Activated CD4-positive, alpha-beta T cell treated with anti-CD3 and anti-CD28 coated beads, Interleukin-10, Interleukin-2, amounts not matched to agents 100 ng/mL and 50 ng/mL, durations not matched to agents 16 hours and 8 hours (primary cell): ENCODE data around the gene SLC12A5.

ENCODE experiments used
- DNase-seq: peaks from one replicate; pipeline ENCODE4 v3.0.0-alpha.2; 2020

Gene SLC12A5

GRCh38 chr20:46056970-46057855 is 28.2 kb downstream of the SLC12A5 start:
- DNase-seq = no peak

GRCh38 chr20:46057856-46058598 is 29.0 kb downstream of the SLC12A5 start:
- DNase-seq = peak; percentile 18

GRCh38 chr20:46058599-46059281 is 29.7 kb downstream of the SLC12A5 start:
- no peak for DNase-seq

GRCh38 chr20:46060301-46060881 is 31.4 kb downstream of the SLC12A5 start:
- peak; percentile 51 for DNase-seq

- DNase-seq = no peak
These were observed 32.0 kb downstream of the SLC12A5 start for GRCh38 chr20:46060975-46061374.

GRCh38 chr20:46062151-46062550 is 33.1 kb downstream of the SLC12A5 start:
- no peak for DNase-seq

GRCh38 chr20:46062621-46063020 is 33.6 kb downstream of the SLC12A5 start:
- no peak for DNase-seq

- DNase-seq = no peak
These were observed 34.1 kb downstream of the SLC12A5 start for GRCh38 chr20:46063151-46063550.

- peak; percentile 55 for DNase-seq
These were observed 34.6 kb downstream of the SLC12A5 start for GRCh38 chr20:46063652-46064054.

- no peak for DNase-seq
These were observed 36.0 kb downstream of the SLC12A5 start for GRCh38 chr20:46065006-46065405.

- DNase-seq = no peak
These were observed 36.7 kb downstream of the SLC12A5 start for GRCh38 chr20:46065691-46066090.

- DNase-seq = no peak
These were observed 41.3 kb downstream of the SLC12A5 start for GRCh38 chr20:46070215-46070900.

GRCh38 chr20:46071573-46071972 is 42.6 kb downstream of the SLC12A5 start:
- DNase-seq = no peak

- no peak for DNase-seq
These were observed 44.0 kb downstream of the SLC12A5 start for GRCh38 chr20:46073024-46073423.

GRCh38 chr20:46073443-46073842 is 44.4 kb downstream of the SLC12A5 start:
- DNase-seq = no peak

GRCh38 chr20:46074006-46074405 is 45.0 kb downstream of the SLC12A5 start:
- DNase-seq = no peak

GRCh38 chr20:46076806-46077205 is 47.8 kb downstream of the SLC12A5 start:
- no peak for DNase-seq

- no peak for DNase-seq
These were observed 48.8 kb downstream of the SLC12A5 start for GRCh38 chr20:46077642-46078305.

- no peak for DNase-seq
These were observed 49.9 kb downstream of the SLC12A5 start for GRCh38 chr20:46078954-46079353.

- no peak for DNase-seq
These were observed 52.1 kb downstream of the SLC12A5 start for GRCh38 chr20:46081074-46081473.

GRCh38 chr20:46083101-46083500 is 54.1 kb downstream of the SLC12A5 start:
- no peak for DNase-seq

- no peak for DNase-seq
These were observed 54.6 kb downstream of the SLC12A5 start for GRCh38 chr20:46083531-46084061.
